B cell (primary cell): ENCODE results near the gene UNC13A. TPM values are rescaled to one million over a fixed set of nuclear protein-coding genes. Genes with fewer than 3 reads are reported as not detected.

Source experiments
- ATAC-seq: fragments of 200-7000 bp; cut with Tn5 transposase; one replicate; pipeline ENCODE4 v1.10.0; 2021; ENCODE audit warnings: low read depth, mild to moderate bottlenecking, moderate number of reproducible peaks, moderate library complexity
- CTCF ChIA-PET: fragments of 350-600 bp; sonication (Branson Sonifier 250); formaldehyde crosslinking; loops from one replicate; lab custom pipeline; 2021; ENCODE audit warnings: antibody characterized with exemption, inconsistent platforms; lab: Charles Lee
- POLR2A ChIA-PET: fragments of 350-600 bp; sonication (Branson Sonifier 250); formaldehyde crosslinking; loops from one replicate; lab custom pipeline; 2021; ENCODE audit warnings: antibody characterized with exemption; lab: Charles Lee
- DNase-seq: peaks from one replicate; pipeline ENCODE4 v3.0.0; 2013
- H2AFZ ChIP-seq: 2 replicates; pipeline ENCODE4 v1.6.1; 2012; ENCODE audit warnings: mild to moderate bottlenecking, low read depth, low read length; ENCODE audit not compliant: insufficient read depth, poor library complexity, severe bottlenecking
- H3K27ac ChIP-seq, 2 donors: 1 replicate in 1 of 2; 2 replicates in 1 of 2; pipeline ENCODE4 v1.5.1; 2012 to 2013; ENCODE audit warnings: low read length in 2 of 2, mild to moderate bottlenecking in 2 of 2, moderate library complexity in 1 of 2
- H3K27me3 ChIP-seq, 4 experiments: fragments of 200-600 bp in 1 of 4; sonication (generic) in 1 of 4; replicated peaks in 1 of 4; 1 replicate in 2 of 4; 2 replicates in 2 of 4; pipeline versions ENCODE4 v1.6.1 to v1.7.0; 2013 to 2016; ENCODE audit warnings: low read length in 3 of 4, mild to moderate bottlenecking in 2 of 4, mixed read lengths in 1 of 4, moderate library complexity in 1 of 4; ENCODE audit not compliant: insufficient read depth in 4 of 4, control insufficient read depth in 3 of 4; ENCODE audit errors: control extremely low read depth in 1 of 4
- H3K36me3 ChIP-seq, 2 experiments: replicated peaks in 1 of 2; 1 replicate in 1 of 2; 2 replicates in 1 of 2; pipeline versions ENCODE4 v1.6.1 to v1.7.1; 2013; ENCODE audit warnings: low read length in 1 of 2; ENCODE audit not compliant: insufficient read depth in 2 of 2, control insufficient read depth in 1 of 2; ENCODE audit errors: control extremely low read depth in 1 of 2, extremely low read depth in 1 of 2
- H3K4me1 ChIP-seq, 2 donors: fragments of 200-600 bp in 1 of 2; sonication (generic) in 1 of 2; 1 replicate in 1 of 2; 2 replicates in 1 of 2; pipeline versions ENCODE4 v1.5.1 to v1.6.1; 2013 to 2017; ENCODE audit warnings: low read length in 2 of 2; ENCODE audit not compliant: control insufficient read depth in 2 of 2, insufficient read depth in 2 of 2
- H3K4me2 ChIP-seq: replicated peaks from 2 replicates; pipeline ENCODE3; 2012; ENCODE audit warnings: mild to moderate bottlenecking, low read depth, low read length; ENCODE audit not compliant: poor library complexity, severe bottlenecking
- H3K4me3 ChIP-seq, 5 experiments: fragments of 200-600 bp in 1 of 5; sonication (generic) in 1 of 5; 1 replicate in 3 of 5; 2 replicates in 2 of 5; pipeline versions ENCODE4 v1.5.1 to v1.7.0; 2011 to 2016; ENCODE audit warnings: low read length in 4 of 5, mild to moderate bottlenecking in 4 of 5, low read depth in 2 of 5, control low read depth in 1 of 5, moderate library complexity in 1 of 5; ENCODE audit not compliant: insufficient read depth in 1 of 5; ENCODE audit errors: control extremely low read depth in 1 of 5, extremely low read depth in 1 of 5
- H3K79me2 ChIP-seq: fragments of 200-600 bp; sonication (generic); one replicate; pipeline ENCODE4 v1.6.0; 2016; ENCODE audit warnings: low read length; ENCODE audit not compliant: control insufficient read depth, insufficient read depth
- H3K9ac ChIP-seq: fragments of 200-600 bp; sonication (generic); 2 replicates; pipeline ENCODE4 v1.6.1; 2017; ENCODE audit warnings: mild to moderate bottlenecking, low read length, moderate library complexity
- H3K9me3 ChIP-seq, 3 donors: one replicate each; pipeline versions ENCODE4 v1.6.1 to v1.7.1; 2013; ENCODE audit warnings: low read length in 2 of 3; ENCODE audit not compliant: control insufficient read depth in 2 of 3, insufficient read depth in 1 of 3; ENCODE audit errors: control extremely low read depth in 1 of 3
- H4K20me1 ChIP-seq: 2 replicates; pipeline ENCODE4 v1.6.0; 2012; ENCODE audit warnings: mild to moderate bottlenecking, low read length; ENCODE audit not compliant: insufficient read depth, control insufficient read depth, poor library complexity, severe bottlenecking
- H3K27ac Mint-ChIP-seq: one replicate; pipeline ENCODE4 v1.8.0; 2021; ENCODE audit warnings: mixed read lengths
- H3K27me3 Mint-ChIP-seq: one replicate; pipeline ENCODE4 v1.8.0; 2021; ENCODE audit warnings: mixed read lengths
- H3K4me1 Mint-ChIP-seq: one replicate; pipeline ENCODE4 v1.8.0; 2021; ENCODE audit warnings: mixed read lengths
- H3K4me3 Mint-ChIP-seq: one replicate; pipeline ENCODE4 v1.8.0; 2021; ENCODE audit warnings: mixed read lengths
- H3K9me3 Mint-ChIP-seq: one replicate; pipeline ENCODE4 v1.8.0; 2022; ENCODE audit warnings: mixed read lengths; ENCODE audit not compliant: insufficient read depth
- EZH2 ChIP-seq: IDR thresholded peaks from 2 replicates; pipeline ENCODE4 v1.6.1; 2012; ENCODE audit warnings: borderline replicate concordance, low read depth, mild to moderate bottlenecking, moderate library complexity, low read length; ENCODE audit not compliant: insufficient read depth, poor library complexity, severe bottlenecking
- WGBS: methylation state at CpG from one replicate; pipeline ENCODE4 v1.1.5; 2013; ENCODE audit warnings: missing lambda C conversion rate; ENCODE audit not compliant: insufficient coverage; 5-methylcytosine and 5-hydroxymethylcytosine counted together
- intact Hi-C: fragments of 100-400 bp; cut with micrococcal nuclease; formaldehyde crosslinking; loops from one replicate; pipeline ENCODE4 v1.10.0; 2022
- polyA plus RNA-seq: library from polyadenylated mRNA; depleted of rRNA; stranded (reverse); fragments of >200 nt; gene quantifications from 2 replicates; pipeline ENCODE4 v1.2.3, GENCODE V29; 2012
- total RNA-seq, 2 donors: library from RNA; stranded (reverse); fragments of 120-200 nt in 1 of 2; gene quantifications; 1 replicate in 1 of 2; 2 replicates in 1 of 2; pipeline versions ENCODE4 v1.2.3 to v1.2.4, GENCODE V29; 2013 to 2022
- TF ChIP-seq, protein P1 (sequence below): fragments of 200-600 bp; IDR thresholded peaks from one replicate; pipeline ENCODE4 v1.8.0; 2022; ENCODE audit warnings: antibody characterized with exemption, mild to moderate bottlenecking

Gene UNC13A
- total and polyA plus RNA-seq, 2 donors (not counting 1 experiment from before 2014, with no cell fraction given): 0.10 TPM; not detected in 1

DNA sequence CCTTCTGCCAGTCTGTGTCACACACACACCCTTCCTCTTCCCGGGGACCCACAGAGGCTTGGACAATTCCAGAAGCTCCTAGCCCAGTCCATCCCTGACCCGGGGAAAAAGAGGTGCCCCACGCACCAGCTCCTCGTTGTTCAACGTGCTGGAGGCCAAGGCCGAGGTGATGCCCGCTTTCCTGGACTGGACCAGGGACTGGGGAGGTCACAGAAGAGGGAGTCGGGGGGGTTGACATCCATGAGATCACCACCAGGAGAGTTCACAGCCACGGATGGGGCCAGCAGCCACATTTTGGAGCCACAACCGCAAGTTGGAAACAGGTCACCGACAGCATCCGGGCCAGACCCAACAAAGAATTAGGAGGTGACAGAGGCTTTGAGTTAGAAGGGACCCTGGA lies 39.4 kb downstream of the UNC13A start:
- ChIA-PET POLR2A (no interaction called here), CTCF (no interaction called here)
- 88% methylated on average over 12 of the region's 12 CpGs for WGBS
- Mint-ChIP-seq H3K27ac (no peak overlapping the region), H3K4me1 (no peaks in the 10 kb centered on the region), H3K9me3 (no peaks in the 10 kb centered on the region), H3K4me3 (no peak overlapping the region), H3K27me3 (peaks cover 14% of the 10 kb centered on the region)
- no peak overlapping the region for H3K4me3 ChIP-seq
- no peaks in the 10 kb centered on the region for H3K4me1 ChIP-seq
- intact Hi-C loops: no loop called here
- H3K27ac ChIP-seq: no peak overlapping the region
- no peaks in the 10 kb centered on the region for H4K20me1 ChIP-seq
- no peaks in the 10 kb centered on the region for H3K36me3 ChIP-seq
- DNase-seq (no peak), ATAC-seq (no peak)
- no peak for TF ChIP-seq EZH2
- TF ChIP-seq, protein P1, sequence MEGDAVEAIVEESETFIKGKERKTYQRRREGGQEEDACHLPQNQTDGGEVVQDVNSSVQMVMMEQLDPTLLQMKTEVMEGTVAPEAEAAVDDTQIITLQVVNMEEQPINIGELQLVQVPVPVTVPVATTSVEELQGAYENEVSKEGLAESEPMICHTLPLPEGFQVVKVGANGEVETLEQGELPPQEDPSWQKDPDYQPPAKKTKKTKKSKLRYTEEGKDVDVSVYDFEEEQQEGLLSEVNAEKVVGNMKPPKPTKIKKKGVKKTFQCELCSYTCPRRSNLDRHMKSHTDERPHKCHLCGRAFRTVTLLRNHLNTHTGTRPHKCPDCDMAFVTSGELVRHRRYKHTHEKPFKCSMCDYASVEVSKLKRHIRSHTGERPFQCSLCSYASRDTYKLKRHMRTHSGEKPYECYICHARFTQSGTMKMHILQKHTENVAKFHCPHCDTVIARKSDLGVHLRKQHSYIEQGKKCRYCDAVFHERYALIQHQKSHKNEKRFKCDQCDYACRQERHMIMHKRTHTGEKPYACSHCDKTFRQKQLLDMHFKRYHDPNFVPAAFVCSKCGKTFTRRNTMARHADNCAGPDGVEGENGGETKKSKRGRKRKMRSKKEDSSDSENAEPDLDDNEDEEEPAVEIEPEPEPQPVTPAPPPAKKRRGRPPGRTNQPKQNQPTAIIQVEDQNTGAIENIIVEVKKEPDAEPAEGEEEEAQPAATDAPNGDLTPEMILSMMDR: no peak
- peaks cover 0 to 24% (median 2%) of the 10 kb centered on the region in 4 experiments for H3K27me3 ChIP-seq
- H3K4me2 ChIP-seq: no peak overlapping the region
- H3K9ac ChIP-seq: no peak overlapping the region
- no peaks in the 10 kb centered on the region for H3K79me2 ChIP-seq
- H3K9me3 ChIP-seq: peaks cover 0 to 12% (median 0%) of the 10 kb centered on the region in 3 donors
- H2AFZ ChIP-seq: no peak overlapping the region

GRCh38 chr19:17648097-17648660 lies 40.0 kb downstream of the UNC13A start:
- WGBS: 83% methylated on average over 28 of the region's 32 CpGs
- no peak overlapping the region for H3K9ac ChIP-seq
- H3K9me3 Mint-ChIP-seq: no peaks in the 10 kb centered on the region
- H3K4me2 ChIP-seq: no peak overlapping the region
- H3K4me3 ChIP-seq: no peak overlapping the region
- peaks cover 17% of the 10 kb centered on the region for H3K27me3 Mint-ChIP-seq
- ChIA-PET CTCF (no interaction called here), POLR2A (no interaction called here)
- DNase-seq: no peak
- no peaks in the 10 kb centered on the region for H3K4me1 Mint-ChIP-seq
- ATAC-seq: no peak
- H3K27ac Mint-ChIP-seq: no peak overlapping the region
- no peaks in the 10 kb centered on the region for H3K36me3 ChIP-seq
- peaks cover 0 to 27% (median 2%) of the 10 kb centered on the region in 4 experiments for H3K27me3 ChIP-seq
- peaks cover 0 to 12% (median 0%) of the 10 kb centered on the region in 3 donors for H3K9me3 ChIP-seq
- H3K27ac ChIP-seq: no peak overlapping the region
- no peaks in the 10 kb centered on the region for H4K20me1 ChIP-seq
- TF ChIP-seq, protein P1: no peak
- TF ChIP-seq EZH2: no peak
- no peak overlapping the region for H3K4me3 Mint-ChIP-seq
- no peak overlapping the region for H2AFZ ChIP-seq
- no peaks in the 10 kb centered on the region for H3K79me2 ChIP-seq
- no peaks in the 10 kb centered on the region for H3K4me1 ChIP-seq
- intact Hi-C loops: no loop called here
